ENCODE data around the gene SNCB. TPM values are rescaled to one million over a fixed set of nuclear protein-coding genes. Genes with fewer than 3 reads are reported as not detected.
A peak's percentile ranks its signal among the peaks of the same experiment; 100 is the strongest.

SNCB gene
- total RNA-seq, 1 experiment from 2014 or later, result not detected

GRCh38 chr5:176676361-176676824 is 46.1 kb upstream of the SNCB start:
- no peak overlapping the region for H3K27ac Mint-ChIP-seq (ENCODE audit: unreplicated experiment)
- intact Hi-C loops (cut with micrococcal nuclease; ENCODE audit: unreplicated experiment), result no loop called here
- no peaks in the 10 kb centered on the region for H3K4me1 Mint-ChIP-seq (ENCODE audit: low read depth, unreplicated experiment)
- peaks cover 21% of the 10 kb centered on the region for H3K27me3 Mint-ChIP-seq (ENCODE audit: unreplicated experiment)
- peaks cover 3% of the 10 kb centered on the region for H3K36me3 Mint-ChIP-seq (ENCODE audit: insufficient read depth, unreplicated experiment)
- H3K4me3 Mint-ChIP-seq (ENCODE audit: low read depth, unreplicated experiment), result no peak overlapping the region
- CTCF ChIA-PET, result interaction anchor here (1.2 to 1.5 kb wide), 2 partner anchors 16 to 17 kb away, joined by 4 to 7 read pairs; no protein-coding TSS in a partner anchor
- no TSS peak for BruUV-seq (replicated peaks)
- TF ChIP-seq CTCF (IDR thresholded peaks at IDR 0.05; ENCODE audit: unreplicated experiment), result no peak
- DNase-seq, result no peak
- H3K9me3 Mint-ChIP-seq (ENCODE audit: low read depth, unreplicated experiment), result no peaks in the 10 kb centered on the region

- Mint-ChIP-seq H3K4me1 (ENCODE audit: low read depth, unreplicated experiment) (no peaks in the 10 kb centered on the region), H3K36me3 (ENCODE audit: insufficient read depth, unreplicated experiment) (peaks cover 3% of the 10 kb centered on the region), H3K4me3 (ENCODE audit: low read depth, unreplicated experiment) (no peak overlapping the region), H3K27ac (ENCODE audit: unreplicated experiment) (no peak overlapping the region), H3K9me3 (ENCODE audit: low read depth, unreplicated experiment) (no peaks in the 10 kb centered on the region), H3K27me3 (ENCODE audit: unreplicated experiment) (peaks cover 27% of the 10 kb centered on the region)
- DNase-seq, result peak; percentile 68
- CTCF ChIA-PET, result interaction anchor here (1.0 to 1.5 kb wide), 3 partner anchors 15 to 18 kb away, joined by 3 to 7 read pairs (median 4); no protein-coding TSS in a partner anchor
- TF ChIP-seq CTCF (IDR thresholded peaks at IDR 0.05; ENCODE audit: unreplicated experiment), result peak; percentile 76
- intact Hi-C loops (cut with micrococcal nuclease; ENCODE audit: unreplicated experiment), result no loop called here
- no TSS peak for BruUV-seq (replicated peaks)
Measured at GRCh38 chr5:176675676-176676360, 45.5 kb upstream of the SNCB start.

GRCh38 chr5:176674799-176675198 is 44.5 kb upstream of the SNCB start:
- no TSS peak for BruUV-seq (replicated peaks)
- Mint-ChIP-seq H3K27me3 (ENCODE audit: unreplicated experiment) (peaks cover 30% of the 10 kb centered on the region), H3K4me3 (ENCODE audit: low read depth, unreplicated experiment) (no peak overlapping the region), H3K36me3 (ENCODE audit: insufficient read depth, unreplicated experiment) (peaks cover 3% of the 10 kb centered on the region), H3K9me3 (ENCODE audit: low read depth, unreplicated experiment) (no peaks in the 10 kb centered on the region), H3K4me1 (ENCODE audit: low read depth, unreplicated experiment) (no peaks in the 10 kb centered on the region), H3K27ac (ENCODE audit: unreplicated experiment) (no peak overlapping the region)
- intact Hi-C loops (cut with micrococcal nuclease; ENCODE audit: unreplicated experiment), result no loop called here
- CTCF ChIA-PET, result interaction anchor here (0.6 to 1.0 kb wide), 2 partner anchors 14 to 315 kb away, joined by 3 read pairs; no protein-coding TSS in a partner anchor
- TF ChIP-seq CTCF (IDR thresholded peaks at IDR 0.05; ENCODE audit: unreplicated experiment), result no peak
- no peak for DNase-seq

- H3K36me3 Mint-ChIP-seq (ENCODE audit: insufficient read depth, unreplicated experiment), result peaks cover 3% of the 10 kb centered on the region
- intact Hi-C loops (cut with micrococcal nuclease; ENCODE audit: unreplicated experiment), result no loop called here
- H3K27me3 Mint-ChIP-seq (ENCODE audit: unreplicated experiment), result peaks cover 30% of the 10 kb centered on the region
- no peaks in the 10 kb centered on the region for H3K4me1 Mint-ChIP-seq (ENCODE audit: low read depth, unreplicated experiment)
- CTCF ChIA-PET, result interaction anchor here (0.5 to 0.6 kb wide), 4 partner anchors 16 to 372 kb away, joined by 3 read pairs; no protein-coding TSS in a partner anchor
- no peak for TF ChIP-seq CTCF (IDR thresholded peaks at IDR 0.05; ENCODE audit: unreplicated experiment)
- no peak overlapping the region for H3K4me3 Mint-ChIP-seq (ENCODE audit: low read depth, unreplicated experiment)
- H3K27ac Mint-ChIP-seq (ENCODE audit: unreplicated experiment), result no peak overlapping the region
- BruUV-seq (replicated peaks), result no TSS peak
- DNase-seq, result no peak
- H3K9me3 Mint-ChIP-seq (ENCODE audit: low read depth, unreplicated experiment), result no peaks in the 10 kb centered on the region
Measured at GRCh38 chr5:176673651-176674583, 43.6 kb upstream of the SNCB start.

Data from Calu3 (cell line).